Measurements from ENCODE around the gene HIPK2. TPM values are rescaled to one million over a fixed set of nuclear protein-coding genes. Genes with fewer than 3 reads are reported as not detected.

Gene HIPK2
- total RNA-seq, 1 donor from 2014 or later: 61.5 TPM

DNA sequence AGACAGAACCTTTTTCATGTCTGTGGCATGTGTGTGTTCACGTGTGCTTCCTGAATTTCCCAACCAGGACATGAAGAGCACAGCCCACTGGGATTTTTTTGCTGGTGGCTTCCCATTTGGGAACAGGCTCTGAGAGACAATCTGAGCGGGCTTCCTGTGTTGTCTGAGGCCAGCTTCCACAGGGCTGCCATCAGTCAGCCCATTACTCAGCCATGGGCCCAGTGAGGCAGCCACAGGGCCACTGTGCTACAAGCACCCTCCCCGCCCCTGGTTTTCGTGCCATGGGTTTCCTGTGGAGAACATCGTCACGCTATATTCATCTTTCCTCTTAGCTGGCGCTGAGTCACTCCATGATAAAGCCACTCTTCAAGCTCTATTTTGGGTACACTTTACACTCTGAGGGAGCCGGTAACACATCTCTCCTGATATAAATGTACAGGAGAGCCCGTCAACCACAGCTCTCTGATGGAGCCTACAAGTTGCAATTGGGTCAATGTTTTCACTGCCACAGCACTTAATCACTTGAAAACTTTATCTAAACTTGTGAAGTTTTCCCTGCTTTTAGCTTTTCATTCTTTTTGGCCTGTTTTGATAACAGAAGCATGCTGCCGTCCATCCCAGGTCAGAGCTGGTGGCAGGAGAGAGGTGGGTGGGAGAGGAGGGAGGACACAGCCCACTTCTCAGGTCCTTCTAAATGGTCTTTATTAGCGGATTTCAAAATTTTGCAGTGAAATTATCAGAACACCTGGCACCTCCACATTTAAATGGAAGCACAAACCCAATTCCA, 96.9 kb downstream of the HIPK2 start:
- peaks cover 7% of the 10 kb centered on the region for H3K9me3 Mint-ChIP-seq
- DNase-seq (ENCODE audit: low read depth, low spot score): no peak
- peaks cover 40% of the 10 kb centered on the region for H3K4me1 Mint-ChIP-seq
- H3K27ac Mint-ChIP-seq (ENCODE audit: unreplicated experiment): no peak overlapping the region
- H3K27me3 Mint-ChIP-seq (ENCODE audit: low read depth): no peaks in the 10 kb centered on the region
- TF ChIP-seq, protein P1, sequence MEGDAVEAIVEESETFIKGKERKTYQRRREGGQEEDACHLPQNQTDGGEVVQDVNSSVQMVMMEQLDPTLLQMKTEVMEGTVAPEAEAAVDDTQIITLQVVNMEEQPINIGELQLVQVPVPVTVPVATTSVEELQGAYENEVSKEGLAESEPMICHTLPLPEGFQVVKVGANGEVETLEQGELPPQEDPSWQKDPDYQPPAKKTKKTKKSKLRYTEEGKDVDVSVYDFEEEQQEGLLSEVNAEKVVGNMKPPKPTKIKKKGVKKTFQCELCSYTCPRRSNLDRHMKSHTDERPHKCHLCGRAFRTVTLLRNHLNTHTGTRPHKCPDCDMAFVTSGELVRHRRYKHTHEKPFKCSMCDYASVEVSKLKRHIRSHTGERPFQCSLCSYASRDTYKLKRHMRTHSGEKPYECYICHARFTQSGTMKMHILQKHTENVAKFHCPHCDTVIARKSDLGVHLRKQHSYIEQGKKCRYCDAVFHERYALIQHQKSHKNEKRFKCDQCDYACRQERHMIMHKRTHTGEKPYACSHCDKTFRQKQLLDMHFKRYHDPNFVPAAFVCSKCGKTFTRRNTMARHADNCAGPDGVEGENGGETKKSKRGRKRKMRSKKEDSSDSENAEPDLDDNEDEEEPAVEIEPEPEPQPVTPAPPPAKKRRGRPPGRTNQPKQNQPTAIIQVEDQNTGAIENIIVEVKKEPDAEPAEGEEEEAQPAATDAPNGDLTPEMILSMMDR (conservative IDR thresholded peaks at IDR 0.05): no peak
- H3K4me3 Mint-ChIP-seq: no peak overlapping the region
- H3K36me3 Mint-ChIP-seq (ENCODE audit: low read depth): peaks cover 20% of the 10 kb centered on the region

DNA sequence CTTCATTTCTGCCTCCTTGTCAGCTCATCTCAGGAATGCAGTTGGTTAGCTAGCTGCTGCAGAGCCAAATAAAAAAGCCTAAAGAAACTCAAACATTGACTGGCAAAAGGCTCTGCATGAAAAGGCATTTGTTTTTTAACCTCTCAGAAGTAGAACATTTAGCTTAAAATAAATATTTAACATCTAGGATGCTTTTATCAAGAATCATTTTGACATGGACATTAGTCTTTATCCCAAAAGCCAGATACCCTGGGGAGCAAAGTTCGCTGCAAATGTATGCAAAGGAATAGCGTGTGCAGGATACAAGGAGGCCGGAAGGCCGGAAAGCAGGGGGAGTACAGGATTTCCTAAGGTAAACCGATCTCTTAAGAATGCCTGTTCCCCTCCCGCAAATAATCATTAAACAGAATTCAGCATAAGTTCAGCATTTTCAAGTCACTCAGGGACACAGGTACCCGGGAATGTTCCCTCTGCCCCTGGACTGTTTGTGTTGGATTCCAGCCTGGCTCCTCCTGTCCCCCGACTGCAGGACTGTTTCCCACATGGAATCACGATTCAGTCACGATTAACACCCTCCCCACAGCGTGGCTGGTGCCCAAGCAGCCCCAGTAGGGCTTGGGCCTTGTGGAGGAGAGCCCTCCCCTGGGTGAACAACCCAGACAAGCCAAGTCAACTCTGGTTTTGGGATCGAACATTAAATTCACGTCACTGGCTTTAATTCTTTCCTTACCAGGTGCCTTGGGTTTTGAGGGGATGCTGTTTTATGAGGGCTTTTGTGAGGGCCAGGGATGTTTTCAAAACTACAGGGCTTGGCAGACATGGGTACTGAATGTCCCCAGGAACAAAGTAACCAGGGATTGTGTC, 97.8 kb downstream of the HIPK2 start:
- Mint-ChIP-seq H3K27ac (ENCODE audit: unreplicated experiment) (peak overlapping the region; percentile 71), H3K4me1 (peaks cover 40% of the 10 kb centered on the region), H3K4me3 (no peak overlapping the region), H3K36me3 (ENCODE audit: low read depth) (peaks cover 17% of the 10 kb centered on the region), H3K27me3 (ENCODE audit: low read depth) (no peaks in the 10 kb centered on the region), H3K9me3 (peaks cover 4% of the 10 kb centered on the region)
- no peak for DNase-seq (ENCODE audit: low read depth, low spot score)
- TF ChIP-seq, protein P1 (conservative IDR thresholded peaks at IDR 0.05): no peak

DNA sequence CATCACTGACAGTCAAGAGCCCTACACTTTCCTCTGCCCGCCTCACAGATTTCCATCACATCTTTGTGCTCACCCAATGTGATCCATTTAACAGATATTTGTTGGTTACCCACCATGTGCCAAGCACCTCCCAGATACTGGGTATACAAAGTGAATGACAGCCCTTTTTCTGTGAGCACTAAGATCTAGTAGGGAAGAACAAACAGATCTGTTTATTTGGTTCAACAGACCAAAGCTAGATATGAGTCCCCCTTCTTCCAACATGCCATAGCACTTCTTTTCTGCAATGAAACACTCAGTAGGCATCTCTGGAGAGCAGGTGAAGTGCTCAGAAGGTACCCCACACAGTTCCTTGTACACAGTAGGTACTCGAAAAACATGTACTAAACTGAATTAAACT, 101.4 kb downstream of the HIPK2 start:
- H3K27ac Mint-ChIP-seq (ENCODE audit: unreplicated experiment): no peak overlapping the region
- TF ChIP-seq, protein P1 (conservative IDR thresholded peaks at IDR 0.05): no peak
- no peak for DNase-seq (ENCODE audit: low read depth, low spot score)
- H3K9me3 Mint-ChIP-seq: peaks cover 4% of the 10 kb centered on the region
- no peaks in the 10 kb centered on the region for H3K27me3 Mint-ChIP-seq (ENCODE audit: low read depth)
- H3K4me1 Mint-ChIP-seq: peaks cover 31% of the 10 kb centered on the region
- peaks cover 12% of the 10 kb centered on the region for H3K36me3 Mint-ChIP-seq (ENCODE audit: low read depth)
- no peak overlapping the region for H3K4me3 Mint-ChIP-seq

DNA sequence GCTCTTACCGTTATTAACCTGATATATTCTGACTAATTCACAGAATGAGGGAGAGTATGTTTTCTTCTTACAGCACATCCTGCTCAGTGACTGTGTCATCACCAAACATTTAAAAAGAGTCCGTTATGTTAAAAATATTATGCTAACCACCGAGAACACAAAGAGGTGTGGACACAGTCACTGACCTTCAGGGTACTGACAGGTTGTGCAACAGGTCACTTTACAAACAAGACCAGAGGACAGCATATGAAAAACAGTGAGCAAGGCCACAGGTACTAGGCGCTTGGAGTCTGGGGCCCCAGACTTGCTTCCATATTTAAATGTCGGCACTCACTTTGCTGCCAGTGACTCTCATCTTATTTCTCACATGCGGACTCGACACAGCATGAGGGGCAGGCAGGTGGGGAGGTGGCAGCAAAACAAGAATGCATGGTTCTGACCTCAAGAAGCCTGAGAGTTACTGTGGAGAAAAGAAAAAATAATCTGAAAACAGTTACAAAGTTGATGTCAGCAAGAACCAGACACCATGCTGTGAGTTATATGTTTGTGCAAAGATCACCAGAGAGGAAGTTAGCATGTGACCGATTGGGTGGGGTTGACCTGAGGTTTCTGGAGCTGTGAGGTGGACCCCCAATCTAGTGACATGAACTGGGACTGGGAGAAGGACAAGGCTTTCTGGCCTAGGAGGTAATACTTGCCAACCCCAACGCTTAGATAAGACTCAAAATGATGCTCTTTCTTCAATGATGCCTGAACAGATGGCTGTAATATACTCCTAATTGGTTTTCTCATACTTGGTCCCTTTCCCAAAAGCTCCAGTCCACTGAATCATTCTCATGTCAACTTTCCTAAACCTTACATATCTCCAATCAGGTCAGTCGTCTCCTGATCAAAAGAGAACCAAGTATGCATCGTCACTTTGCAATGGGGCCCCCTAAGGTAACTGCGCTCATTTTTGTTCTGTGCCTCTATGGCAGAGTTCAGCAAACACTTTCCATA, 102.4 kb downstream of the HIPK2 start:
- no peaks in the 10 kb centered on the region for H3K27me3 Mint-ChIP-seq (ENCODE audit: low read depth)
- H3K36me3 Mint-ChIP-seq (ENCODE audit: low read depth): peaks cover 12% of the 10 kb centered on the region
- TF ChIP-seq, protein P1 (conservative IDR thresholded peaks at IDR 0.05): no peak
- H3K27ac Mint-ChIP-seq (ENCODE audit: unreplicated experiment): no peak overlapping the region
- no peak overlapping the region for H3K4me3 Mint-ChIP-seq
- H3K9me3 Mint-ChIP-seq: peaks cover 4% of the 10 kb centered on the region
- no peak for DNase-seq (ENCODE audit: low read depth, low spot score)
- peaks cover 21% of the 10 kb centered on the region for H3K4me1 Mint-ChIP-seq

DNA sequence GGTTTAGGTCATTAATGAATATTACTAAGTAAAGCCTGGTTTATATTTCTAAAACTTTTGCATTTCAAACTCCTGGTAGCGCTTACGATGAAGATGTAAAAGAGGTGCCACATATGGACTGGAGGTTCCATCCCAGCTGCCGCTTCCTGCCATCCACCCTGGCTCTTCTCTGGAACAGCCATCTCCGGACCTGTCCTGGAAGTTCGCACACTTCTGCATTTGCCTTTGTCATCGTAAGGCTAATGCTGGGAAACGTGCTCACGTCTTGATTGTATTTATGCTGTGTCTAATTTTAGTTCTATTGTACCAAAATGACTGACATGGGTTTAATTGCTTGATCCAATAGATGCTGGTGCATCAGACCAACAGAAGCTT, 103.1 kb downstream of the HIPK2 start:
- DNase-seq (ENCODE audit: low read depth, low spot score): no peak
- TF ChIP-seq, protein P1 (conservative IDR thresholded peaks at IDR 0.05): no peak
- Mint-ChIP-seq H3K9me3 (peaks cover 4% of the 10 kb centered on the region), H3K27ac (ENCODE audit: unreplicated experiment) (no peak overlapping the region), H3K4me3 (no peak overlapping the region), H3K36me3 (ENCODE audit: low read depth) (peaks cover 12% of the 10 kb centered on the region), H3K4me1 (peaks cover 14% of the 10 kb centered on the region), H3K27me3 (ENCODE audit: low read depth) (no peaks in the 10 kb centered on the region)
